HG03097 (cell line): Measurements from ENCODE around the gene SLC35F6.
"Not testable (repeated sequence)": the region's sequence is repeated elsewhere in the genome, so short reads cannot be mapped to it uniquely, and the experiment has no call there.

ENCODE experiments used
- ATAC-seq: cut with Tn5 transposase; IDR thresholded peaks from one replicate; pipeline ENCODE4 v1.9.1; 2021; ENCODE audit not compliant: unreplicated experiment, low FRiP score

The SLC35F6 gene

GRCh38 chr2:26754972-26755670 is 9.0 kb upstream of the SLC35F6 start:
- ATAC-seq, result no peak

- ATAC-seq, result no peak
These were observed 7.7 kb upstream of the SLC35F6 start for GRCh38 chr2:26756337-26756736.

GRCh38 chr2:26757873-26758789 is 6.0 kb upstream of the SLC35F6 start:
- ATAC-seq, result no peak

GRCh38 chr2:26758790-26759321 is 5.2 kb upstream of the SLC35F6 start:
- no peak for ATAC-seq

GRCh38 chr2:26759845-26760244 is 4.2 kb upstream of the SLC35F6 start:
- no peak for ATAC-seq

GRCh38 chr2:26760991-26761390 is 3.1 kb upstream of the SLC35F6 start:
- ATAC-seq, result not testable (repeated sequence)

- no peak for ATAC-seq
These were observed 1.1 kb upstream of the SLC35F6 start for GRCh38 chr2:26763019-26763418.

- ATAC-seq, result no peak
These were observed 822 bp downstream of the SLC35F6 start for GRCh38 chr2:26764906-26765305.

GRCh38 chr2:26765475-26766200 is 1.6 kb downstream of the SLC35F6 start:
- ATAC-seq, result no peak

- no peak for ATAC-seq
These were observed 3.0 kb downstream of the SLC35F6 start for GRCh38 chr2:26767129-26767528.

GRCh38 chr2:26767894-26768487 is 3.9 kb downstream of the SLC35F6 start:
- ATAC-seq, result no peak

GRCh38 chr2:26768759-26769088 is 4.6 kb downstream of the SLC35F6 start:
- ATAC-seq, result no peak

GRCh38 chr2:26769089-26769761 is 5.1 kb downstream of the SLC35F6 start:
- ATAC-seq, result no peak

GRCh38 chr2:26770986-26771586 is 7.0 kb downstream of the SLC35F6 start:
- ATAC-seq, result no peak

GRCh38 chr2:26772064-26773001 is 8.2 kb downstream of the SLC35F6 start:
- ATAC-seq, result no peak

GRCh38 chr2:26776195-26776800 is 12.2 kb downstream of the SLC35F6 start:
- ATAC-seq, result no peak

GRCh38 chr2:26778098-26778497 is 14.0 kb downstream of the SLC35F6 start:
- ATAC-seq, result no peak

GRCh38 chr2:26778507-26778906 is 14.4 kb downstream of the SLC35F6 start:
- ATAC-seq, result no peak
